OCI-LY7 (cell line): ENCODE results near the gene GRID2. TPM values are rescaled to one million over a fixed set of nuclear protein-coding genes. Genes with fewer than 3 reads are reported as not detected.

ENCODE experiments used
- BruUV-seq: library from RNA; stranded (reverse); fragments of 400-500 nt; replicated peaks from 2 replicates; lab custom pipeline; 2021; lab: Mats Ljungman, UMichigan
- CTCF ChIA-PET: fragments of 300-600 bp; sonication (Branson Sonifier 250); formaldehyde crosslinking; loops from one replicate; lab custom pipeline; 2022; ENCODE audit warnings: antibody characterized with exemption; ENCODE audit not compliant: unreplicated experiment; lab: Charles Lee
- POLR2A ChIA-PET: fragments of 300-600 bp; sonication (Branson Sonifier 250); formaldehyde crosslinking; loops from one replicate; lab custom pipeline; 2022; ENCODE audit warnings: antibody characterized with exemption; lab: Charles Lee
- DNase-seq: peaks from one replicate; pipeline ENCODE4 v3.0.0-alpha.2; 2015; ENCODE audit warnings: low spot score
- H2AFZ ChIP-seq: fragments of 200-600 bp; sonication (generic), shearing (Covaris generic); 2 replicates; pipeline ENCODE4 v1.6.1; 2014; ENCODE audit warnings: mild to moderate bottlenecking, antibody characterized with exemption, low read length, moderate library complexity
- H3K27ac ChIP-seq: fragments of 200-600 bp; sonication (generic); 2 replicates; pipeline ENCODE4 v1.5.1; 2014; ENCODE audit warnings: mixed run types, low read depth, mild to moderate bottlenecking, moderate library complexity, low read length, inconsistent platforms; ENCODE audit not compliant: poor library complexity, severe bottlenecking
- H3K36me3 ChIP-seq: fragments of 200-600 bp; sonication (generic); 2 replicates; pipeline ENCODE4 v1.6.1; 2014; ENCODE audit warnings: mild to moderate bottlenecking, antibody characterized with exemption, low read length, moderate library complexity, mixed read lengths; ENCODE audit not compliant: insufficient read depth
- H3K4me1 ChIP-seq: fragments of 200-600 bp; sonication (generic); 2 replicates; pipeline ENCODE4 v1.5.1; 2014; ENCODE audit warnings: mild to moderate bottlenecking, low read length; ENCODE audit not compliant: insufficient read depth, poor library complexity, severe bottlenecking
- H3K4me2 ChIP-seq: fragments of 200-600 bp; sonication (generic); 2 replicates; pipeline ENCODE4 v1.6.1; 2014; ENCODE audit warnings: mild to moderate bottlenecking, low read length
- H3K4me3 ChIP-seq: fragments of 200-600 bp; sonication (generic); 2 replicates; pipeline ENCODE4 v1.5.1; 2014; ENCODE audit warnings: mild to moderate bottlenecking, low read depth, low read length; ENCODE audit not compliant: poor library complexity, severe bottlenecking
- H3K79me2 ChIP-seq: fragments of 200-600 bp; sonication (generic); 2 replicates; pipeline ENCODE4 v1.6.1; 2016; ENCODE audit warnings: low read depth, mild to moderate bottlenecking, low read length, moderate library complexity, mixed read lengths; ENCODE audit not compliant: insufficient read depth
- H3K9me2 ChIP-seq: fragments of 200-600 bp; sonication (generic); 2 replicates; pipeline ENCODE4 v1.6.1; 2016; ENCODE audit warnings: mild to moderate bottlenecking, low read length, mixed read lengths; ENCODE audit not compliant: insufficient read depth
- H3K9me3 ChIP-seq: fragments of 200-600 bp; sonication (generic); 2 replicates; pipeline ENCODE4 v1.6.1; 2014; ENCODE audit warnings: mild to moderate bottlenecking, mixed run types, low read length, mixed read lengths
- H4K20me1 ChIP-seq: fragments of 200-600 bp; sonication (generic); 2 replicates; pipeline ENCODE4 v1.6.1; 2014; ENCODE audit warnings: mild to moderate bottlenecking, antibody characterized with exemption, low read length, moderate library complexity, mixed read lengths; ENCODE audit not compliant: insufficient read depth
- EZH2phosphoT487 ChIP-seq: fragments of 200-600 bp; sonication (generic); IDR thresholded peaks from 2 replicates; pipeline ENCODE4 v1.6.1; 2018; ENCODE audit warnings: low read depth, borderline replicate concordance, mild to moderate bottlenecking, mixed run types, antibody characterized with exemption, low read length, moderate library complexity, mixed read lengths
- intact Hi-C: fragments of 100-400 bp; cut with micrococcal nuclease; formaldehyde crosslinking; loops from one replicate; pipeline ENCODE4 v1.10.0; 2022; ENCODE audit not compliant: unreplicated experiment
- total RNA-seq, 2 experiments: library from RNA; depleted of rRNA in 1 of 2; stranded (reverse); fragments of >200 nt in 1 of 2; shearing (Covaris generic) in 1 of 2; gene quantifications; 2 replicates each; pipeline ENCODE4 v1.2.3, GENCODE V29; 2014 to 2022
- TF ChIP-seq, protein P1 (sequence below): fragments of 200-600 bp; sonication (generic); conservative IDR thresholded peaks from 2 replicates; pipeline ENCODE4 v1.5.1; 2014; ENCODE audit warnings: mild to moderate bottlenecking, antibody characterized with exemption, low read length, moderate library complexity, mixed read lengths

Gene GRID2
- total RNA-seq, 2 experiments from 2014 or later, result not detected

DNA sequence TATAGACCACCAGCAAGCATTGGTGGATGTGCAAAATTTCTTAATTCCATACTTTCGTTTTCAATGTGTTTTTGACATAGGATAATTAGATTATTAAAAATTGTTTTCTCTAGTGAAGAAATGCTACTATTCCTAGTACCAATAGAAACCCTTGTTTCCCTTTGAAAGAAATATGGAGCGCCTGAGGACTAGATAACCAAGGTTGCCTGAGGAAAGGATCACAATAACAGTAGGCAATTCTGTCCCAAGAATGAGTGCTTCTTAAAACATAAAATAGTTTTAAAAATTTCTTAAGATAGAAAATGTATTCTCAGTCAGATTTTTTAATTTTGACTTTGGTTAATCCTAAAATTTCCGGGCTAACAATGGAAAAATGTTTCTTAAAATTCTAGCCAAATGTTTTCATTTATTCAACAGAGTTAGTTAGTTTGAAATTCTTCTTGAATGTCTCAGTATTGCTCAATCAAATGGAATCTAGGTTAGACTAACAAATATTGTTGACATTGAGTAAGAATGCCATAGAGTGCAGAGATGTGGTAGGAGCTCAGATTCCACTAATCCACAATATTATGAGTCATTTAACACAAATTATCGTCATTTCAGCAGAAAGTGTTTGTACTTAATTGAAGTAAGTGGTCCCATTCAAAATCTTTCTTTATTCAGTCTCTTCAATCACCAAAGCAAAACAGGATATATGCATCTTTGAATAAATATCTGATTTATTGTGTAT is 666.0 kb downstream of the GRID2 start:
- no peak overlapping the region for H3K27ac ChIP-seq
- H3K9me3 ChIP-seq, result no peaks in the 10 kb centered on the region
- POLR2A ChIA-PET, result no interaction called here
- H3K4me3 ChIP-seq, result no peak overlapping the region
- intact Hi-C loops, result no loop called here
- CTCF ChIA-PET, result no interaction called here
- TF ChIP-seq, protein P1, sequence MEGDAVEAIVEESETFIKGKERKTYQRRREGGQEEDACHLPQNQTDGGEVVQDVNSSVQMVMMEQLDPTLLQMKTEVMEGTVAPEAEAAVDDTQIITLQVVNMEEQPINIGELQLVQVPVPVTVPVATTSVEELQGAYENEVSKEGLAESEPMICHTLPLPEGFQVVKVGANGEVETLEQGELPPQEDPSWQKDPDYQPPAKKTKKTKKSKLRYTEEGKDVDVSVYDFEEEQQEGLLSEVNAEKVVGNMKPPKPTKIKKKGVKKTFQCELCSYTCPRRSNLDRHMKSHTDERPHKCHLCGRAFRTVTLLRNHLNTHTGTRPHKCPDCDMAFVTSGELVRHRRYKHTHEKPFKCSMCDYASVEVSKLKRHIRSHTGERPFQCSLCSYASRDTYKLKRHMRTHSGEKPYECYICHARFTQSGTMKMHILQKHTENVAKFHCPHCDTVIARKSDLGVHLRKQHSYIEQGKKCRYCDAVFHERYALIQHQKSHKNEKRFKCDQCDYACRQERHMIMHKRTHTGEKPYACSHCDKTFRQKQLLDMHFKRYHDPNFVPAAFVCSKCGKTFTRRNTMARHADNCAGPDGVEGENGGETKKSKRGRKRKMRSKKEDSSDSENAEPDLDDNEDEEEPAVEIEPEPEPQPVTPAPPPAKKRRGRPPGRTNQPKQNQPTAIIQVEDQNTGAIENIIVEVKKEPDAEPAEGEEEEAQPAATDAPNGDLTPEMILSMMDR, result no peak
- no peak for TF ChIP-seq EZH2phosphoT487
- BruUV-seq, result no TSS peak
- H3K4me2 ChIP-seq, result no peak overlapping the region
- no peaks in the 10 kb centered on the region for H3K4me1 ChIP-seq
- H3K79me2 ChIP-seq, result no peaks in the 10 kb centered on the region
- H3K9me2 ChIP-seq, result no peaks in the 10 kb centered on the region
- no peaks in the 10 kb centered on the region for H4K20me1 ChIP-seq
- no peak overlapping the region for H2AFZ ChIP-seq
- no peak for DNase-seq
- no peaks in the 10 kb centered on the region for H3K36me3 ChIP-seq

DNA sequence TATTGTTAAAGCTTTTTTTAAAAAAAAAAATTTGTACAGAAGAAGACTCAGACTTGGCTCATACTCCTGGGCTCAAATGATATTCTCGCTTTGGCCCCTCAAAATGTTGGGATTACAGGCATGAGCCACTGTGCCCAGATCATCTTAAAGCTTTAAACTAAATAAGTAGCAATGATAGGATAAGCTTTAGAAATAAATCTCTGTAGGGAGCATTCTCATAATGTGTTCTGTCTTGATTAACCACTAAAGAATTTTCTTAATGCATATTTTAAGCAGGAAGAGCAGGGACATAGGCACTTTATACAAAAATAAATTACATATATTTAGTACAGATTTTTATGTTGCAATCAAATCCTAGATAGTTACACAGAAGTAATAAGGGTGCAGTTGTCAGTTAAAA is 667.2 kb downstream of the GRID2 start:
- no peaks in the 10 kb centered on the region for H3K9me2 ChIP-seq
- H3K27ac ChIP-seq, result no peak overlapping the region
- ChIA-PET POLR2A (no interaction called here), CTCF (no interaction called here)
- intact Hi-C loops, result no loop called here
- no peak overlapping the region for H3K4me2 ChIP-seq
- H3K79me2 ChIP-seq, result no peaks in the 10 kb centered on the region
- H3K4me1 ChIP-seq, result no peaks in the 10 kb centered on the region
- TF ChIP-seq EZH2phosphoT487, result no peak
- TF ChIP-seq, protein P1, result no peak
- H4K20me1 ChIP-seq, result no peaks in the 10 kb centered on the region
- no peak for DNase-seq
- H3K36me3 ChIP-seq, result no peaks in the 10 kb centered on the region
- H3K4me3 ChIP-seq, result no peak overlapping the region
- BruUV-seq, result no TSS peak
- no peak overlapping the region for H2AFZ ChIP-seq
- no peaks in the 10 kb centered on the region for H3K9me3 ChIP-seq

DNA sequence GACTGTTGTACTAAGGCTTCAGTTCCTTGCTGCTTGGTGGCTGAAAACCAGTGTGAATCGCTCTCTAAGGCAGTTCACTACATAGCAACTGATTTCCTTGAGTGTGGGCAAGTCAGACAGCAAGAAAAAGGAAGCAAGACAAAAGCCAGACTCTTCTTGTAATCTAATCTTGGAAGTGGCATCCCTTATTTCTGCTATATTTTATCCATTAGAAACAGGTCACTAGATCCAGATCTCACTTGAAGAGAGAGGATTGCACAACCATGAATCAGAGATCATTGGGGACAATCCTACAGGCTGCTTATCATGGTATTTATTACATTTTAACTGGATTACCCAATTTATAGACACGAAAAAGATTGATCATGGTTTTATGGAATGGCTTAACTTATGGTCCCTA is 684.5 kb downstream of the GRID2 start:
- H3K4me3 ChIP-seq, result no peak overlapping the region
- H3K4me2 ChIP-seq, result no peak overlapping the region
- no peak for TF ChIP-seq EZH2phosphoT487
- TF ChIP-seq, protein P1, result no peak
- H3K36me3 ChIP-seq, result no peaks in the 10 kb centered on the region
- intact Hi-C loops, result no loop called here
- H4K20me1 ChIP-seq, result no peaks in the 10 kb centered on the region
- ChIA-PET POLR2A (no interaction called here), CTCF (no interaction called here)
- DNase-seq, result no peak
- H3K4me1 ChIP-seq, result no peaks in the 10 kb centered on the region
- no peaks in the 10 kb centered on the region for H3K9me2 ChIP-seq
- H3K9me3 ChIP-seq, result no peaks in the 10 kb centered on the region
- no peak overlapping the region for H3K27ac ChIP-seq
- H3K79me2 ChIP-seq, result no peaks in the 10 kb centered on the region
- no peak overlapping the region for H2AFZ ChIP-seq
- no TSS peak for BruUV-seq
